Ammon's horn (tissue), 1 donor: Measurements from ENCODE around the gene IL18R1.
"Not testable (repeated sequence)": the region's sequence is repeated elsewhere in the genome, so short reads cannot be mapped to it uniquely, and the experiment has no call there.

Source experiments
- DNase-seq: peaks from one replicate; pipeline ENCODE4 v3.0.0-alpha.2; 2016; ENCODE audit warnings: low spot score

Gene IL18R1, protein sequence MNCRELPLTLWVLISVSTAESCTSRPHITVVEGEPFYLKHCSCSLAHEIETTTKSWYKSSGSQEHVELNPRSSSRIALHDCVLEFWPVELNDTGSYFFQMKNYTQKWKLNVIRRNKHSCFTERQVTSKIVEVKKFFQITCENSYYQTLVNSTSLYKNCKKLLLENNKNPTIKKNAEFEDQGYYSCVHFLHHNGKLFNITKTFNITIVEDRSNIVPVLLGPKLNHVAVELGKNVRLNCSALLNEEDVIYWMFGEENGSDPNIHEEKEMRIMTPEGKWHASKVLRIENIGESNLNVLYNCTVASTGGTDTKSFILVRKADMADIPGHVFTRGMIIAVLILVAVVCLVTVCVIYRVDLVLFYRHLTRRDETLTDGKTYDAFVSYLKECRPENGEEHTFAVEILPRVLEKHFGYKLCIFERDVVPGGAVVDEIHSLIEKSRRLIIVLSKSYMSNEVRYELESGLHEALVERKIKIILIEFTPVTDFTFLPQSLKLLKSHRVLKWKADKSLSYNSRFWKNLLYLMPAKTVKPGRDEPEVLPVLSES

DNA sequence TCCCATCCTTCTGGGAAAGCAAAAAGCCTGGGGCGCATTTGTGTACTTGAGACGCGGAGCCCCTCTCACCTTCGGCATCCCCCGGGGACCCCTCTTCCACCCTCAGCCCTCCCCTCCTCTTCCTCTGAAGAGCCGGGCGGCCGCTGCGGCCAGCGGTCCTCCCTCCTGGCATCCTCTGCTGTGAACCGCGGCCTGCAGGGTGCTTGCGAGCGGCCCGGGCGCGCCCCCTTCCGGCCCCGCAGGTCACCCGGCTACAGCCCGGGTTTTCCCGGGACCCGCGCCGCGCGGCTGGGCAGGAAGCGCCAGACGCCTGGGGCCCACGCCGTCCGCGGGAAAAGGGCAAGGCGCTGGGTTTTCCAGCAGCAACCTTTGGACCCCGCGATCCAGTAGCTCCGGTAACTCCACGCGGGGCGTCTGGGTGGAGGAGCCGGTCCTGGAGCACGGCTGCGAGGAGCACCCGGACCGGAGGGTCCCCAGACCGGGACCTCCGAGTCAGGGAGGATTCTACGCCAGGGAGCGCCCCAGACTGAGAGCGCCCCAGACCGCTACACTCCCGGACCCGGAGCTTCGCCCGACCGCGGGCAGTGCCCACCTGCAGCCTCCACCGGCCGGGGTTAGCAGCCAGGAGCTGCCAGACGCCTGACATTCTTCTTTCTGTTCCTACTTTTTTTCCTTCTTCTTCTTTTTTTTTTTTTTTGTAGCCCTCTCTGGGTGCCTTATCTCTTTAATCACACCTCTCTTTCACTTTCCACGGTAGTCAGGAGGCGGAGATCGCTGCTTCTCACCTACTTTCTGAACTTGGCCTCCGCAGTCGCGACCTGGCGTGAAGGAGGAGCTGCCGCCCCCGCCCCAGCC, at the start of gene IL18R1:
IL18R1 (plus strand) TSS at position 271 of the 855 bp plus-strand sequence. CDS start 6,865 bp downstream, outside the sequence.
- DNase-seq = peak; percentile 76

DNA sequence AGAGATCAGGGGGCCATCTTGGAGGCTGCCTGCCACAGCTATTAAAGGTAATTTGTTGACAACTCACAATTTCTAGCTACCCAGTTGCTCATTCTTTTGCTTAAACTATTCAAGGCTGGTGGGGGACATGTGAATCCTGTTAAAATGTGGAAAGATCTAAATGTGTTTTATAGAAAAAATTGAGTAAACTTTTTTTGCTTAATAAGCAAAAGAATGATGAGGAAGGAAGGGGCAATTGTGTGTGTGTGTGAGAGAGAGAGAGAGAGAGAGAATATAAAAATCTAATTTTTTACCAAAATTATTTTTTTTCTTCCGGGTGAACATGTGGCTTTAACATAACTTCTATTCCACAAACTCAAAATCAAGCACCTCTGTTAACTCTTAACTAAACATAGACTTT, 49.5 kb upstream of the IL18R1 start:
- DNase-seq = no peak

DNA sequence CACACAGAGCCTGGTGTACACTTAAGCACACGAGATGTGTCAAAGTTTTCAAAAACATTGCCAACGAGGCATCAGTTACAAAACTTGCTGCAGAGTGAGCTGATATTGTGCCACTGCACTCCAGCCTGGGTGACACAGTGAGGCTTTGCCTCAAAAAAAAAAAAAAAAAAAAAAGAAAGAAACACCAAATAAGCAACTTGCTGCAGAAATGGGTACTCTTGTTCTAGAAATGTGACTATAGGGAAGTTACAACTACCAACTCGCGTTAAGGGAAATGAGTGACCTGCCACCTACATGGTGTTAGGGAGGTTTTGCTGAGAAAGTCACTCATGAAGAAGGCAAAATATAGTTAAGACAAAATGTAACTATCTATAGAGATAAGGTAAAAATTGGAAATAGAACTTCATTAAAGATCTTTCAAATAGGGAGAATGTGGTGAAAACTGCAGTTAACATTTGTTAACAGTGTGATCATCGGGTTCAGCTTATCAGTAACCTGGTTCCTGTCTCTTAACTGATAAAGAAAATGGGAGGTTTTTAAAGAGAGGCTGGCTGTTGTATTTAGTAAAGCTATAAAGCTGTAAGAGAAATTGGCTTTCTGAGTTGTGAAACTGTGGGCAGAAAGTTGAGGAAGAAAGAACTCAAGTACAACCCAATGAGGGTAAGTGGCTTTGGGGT, 44.5 kb upstream of the IL18R1 start, which contains the start of gene IL1RL1:
IL1RL1 (plus strand) TSS at position 600 of the 677 bp plus-strand sequence. CDS start 26,702 bp downstream, outside the sequence.
- no peak for DNase-seq

DNA sequence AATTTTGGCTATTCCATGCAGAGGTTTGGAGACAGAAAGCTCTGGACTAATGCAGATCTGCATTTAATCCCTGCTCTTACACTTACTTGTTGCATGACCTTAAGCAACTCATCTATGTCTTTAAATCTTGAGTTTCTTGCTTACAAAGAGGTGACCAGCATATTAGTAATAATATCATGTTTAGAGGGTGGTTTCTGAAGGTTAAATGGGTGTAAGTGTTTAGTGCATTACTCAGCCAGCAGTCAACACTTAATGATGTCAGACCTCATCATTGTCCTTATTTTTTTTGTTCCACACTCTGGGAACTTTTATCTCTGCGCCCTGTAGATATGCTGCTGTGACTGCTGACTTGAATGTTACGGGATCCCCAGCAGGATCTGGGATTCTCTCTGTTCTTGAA, 42.6 kb upstream of the IL18R1 start:
- DNase-seq = no peak

DNA sequence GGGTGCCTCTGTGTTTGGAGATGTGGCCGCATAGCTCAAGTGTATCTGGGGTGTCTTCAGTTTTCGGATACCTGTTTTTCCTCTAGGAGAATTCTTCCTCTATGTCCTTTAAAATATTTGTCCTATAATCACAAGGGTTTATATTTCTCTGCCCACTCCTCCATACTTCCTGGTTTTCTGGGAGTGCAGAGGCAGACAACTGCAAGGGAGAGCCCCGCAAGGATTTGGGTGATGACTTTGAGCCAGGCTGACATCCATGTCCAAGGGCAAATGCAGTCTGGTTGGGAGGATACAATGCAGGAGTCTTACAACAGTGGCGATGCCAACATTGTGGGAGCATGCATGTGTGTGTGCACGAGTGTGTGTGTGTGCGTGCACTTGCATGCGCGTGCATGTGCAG, 42.1 kb upstream of the IL18R1 start:
- no peak for DNase-seq

DNA sequence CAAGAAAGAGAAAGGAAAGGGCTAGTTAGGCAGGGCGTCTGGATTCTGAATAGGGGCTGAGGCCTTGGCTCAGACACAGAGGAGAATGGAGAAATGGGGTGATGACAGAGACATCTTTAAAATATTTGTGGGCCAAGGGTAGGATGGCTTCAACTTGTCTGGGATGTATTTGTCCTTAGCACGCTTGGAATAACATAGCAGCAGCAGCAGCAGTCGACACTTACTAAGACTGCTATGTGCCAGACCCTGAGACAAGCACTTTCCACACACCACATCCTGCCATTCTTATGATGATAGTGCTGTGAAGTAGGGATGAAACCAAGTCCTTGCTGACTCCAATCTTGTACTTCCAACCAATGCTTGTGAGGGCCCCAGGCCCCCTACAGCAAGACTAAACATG, 41.6 kb upstream of the IL18R1 start:
- DNase-seq = no peak

DNA sequence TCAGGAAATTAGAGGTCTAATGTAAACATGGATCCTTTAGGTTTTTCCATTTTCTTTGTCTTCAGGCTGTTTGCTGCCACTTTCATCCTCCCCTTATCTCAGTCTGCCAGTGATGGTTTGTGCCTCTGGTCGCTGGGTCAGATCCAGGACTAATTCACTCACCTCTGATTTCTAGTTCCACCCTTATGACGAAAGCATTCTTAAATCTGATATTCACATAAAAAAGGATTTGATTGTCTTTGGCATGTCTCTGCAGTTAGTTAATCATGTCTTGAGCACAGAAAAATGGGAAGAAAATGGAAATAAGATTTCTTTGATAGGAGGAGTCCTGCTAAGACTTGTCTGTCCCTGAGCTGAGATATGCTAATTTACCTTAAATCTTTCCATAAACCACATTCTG, 39.7 kb upstream of the IL18R1 start:
- DNase-seq = no peak

DNA sequence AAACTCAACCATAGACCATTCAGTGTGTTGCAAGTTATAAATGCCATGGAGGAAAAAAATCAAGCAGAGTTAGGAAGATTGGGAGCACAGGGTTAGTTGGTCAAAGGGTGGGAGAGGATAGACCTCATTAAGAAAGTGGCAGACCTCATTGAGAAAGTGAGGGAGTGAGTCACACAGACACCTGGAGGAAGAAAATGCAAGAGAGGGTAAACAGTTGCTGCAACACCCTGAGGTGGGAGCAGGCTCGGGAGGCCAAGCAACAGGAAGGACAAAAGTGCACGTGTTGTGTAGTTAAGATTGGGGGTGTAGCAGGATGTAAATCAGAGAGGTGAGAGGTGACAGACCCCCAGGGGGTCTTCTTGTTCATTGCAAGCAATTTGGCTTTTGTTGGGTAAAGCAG, 37.9 kb upstream of the IL18R1 start:
- DNase-seq = no peak

DNA sequence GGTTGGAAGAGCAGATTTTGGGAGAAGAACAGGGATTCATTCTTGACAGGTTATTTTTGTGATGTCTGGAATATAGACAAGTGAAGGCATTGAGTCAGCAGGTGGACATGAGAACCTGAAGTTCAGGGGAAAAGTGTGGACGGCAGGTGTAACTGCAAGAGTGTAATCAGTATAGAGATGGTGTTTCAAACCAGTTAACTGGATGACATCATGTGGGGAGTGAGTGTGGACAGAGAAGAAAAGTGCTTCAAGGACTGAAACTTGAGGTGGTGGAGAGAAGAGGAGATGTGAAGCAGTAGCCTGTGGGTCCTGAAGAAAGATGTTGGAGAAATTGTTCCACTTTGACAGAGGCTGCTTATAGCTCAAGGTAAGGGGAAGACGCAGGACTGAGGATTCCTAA, 37.2 kb upstream of the IL18R1 start:
- DNase-seq = no peak

DNA sequence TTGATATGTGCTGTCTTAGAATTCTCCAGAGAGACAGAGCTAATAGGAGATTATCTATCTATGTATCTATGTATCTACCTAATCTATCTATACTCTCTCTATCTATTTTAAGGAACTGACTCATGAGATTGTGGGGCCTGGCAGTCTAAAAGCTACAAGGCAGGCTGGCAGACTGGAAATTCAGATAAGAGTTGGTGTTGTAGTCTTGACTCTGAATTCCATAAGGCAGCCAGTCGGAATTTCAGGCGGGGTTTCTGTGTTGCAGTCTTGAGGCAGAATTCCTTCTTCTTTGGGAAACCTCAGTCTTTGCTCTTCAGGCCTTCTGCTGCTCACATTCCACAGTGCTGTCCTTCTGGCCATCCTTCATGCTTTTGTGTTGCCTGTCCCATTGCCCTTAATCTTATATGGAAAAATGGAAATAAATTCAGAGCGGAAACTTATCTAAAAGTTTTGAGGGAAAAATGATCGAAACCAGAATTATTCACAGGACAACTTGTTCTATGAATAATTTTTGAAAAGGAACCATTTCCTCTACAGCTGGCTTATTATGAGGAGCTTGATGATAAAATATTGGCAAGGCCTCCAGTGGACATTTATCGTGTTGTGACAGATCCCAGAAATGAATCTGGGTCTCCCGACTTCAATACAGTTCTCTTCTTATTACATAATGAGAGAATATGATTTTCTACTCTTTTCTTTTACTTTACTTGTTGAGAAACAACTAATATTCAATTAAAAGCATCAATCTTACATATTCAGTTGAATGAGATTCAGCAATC, 33.5 kb upstream of the IL18R1 start:
- no peak for DNase-seq

DNA sequence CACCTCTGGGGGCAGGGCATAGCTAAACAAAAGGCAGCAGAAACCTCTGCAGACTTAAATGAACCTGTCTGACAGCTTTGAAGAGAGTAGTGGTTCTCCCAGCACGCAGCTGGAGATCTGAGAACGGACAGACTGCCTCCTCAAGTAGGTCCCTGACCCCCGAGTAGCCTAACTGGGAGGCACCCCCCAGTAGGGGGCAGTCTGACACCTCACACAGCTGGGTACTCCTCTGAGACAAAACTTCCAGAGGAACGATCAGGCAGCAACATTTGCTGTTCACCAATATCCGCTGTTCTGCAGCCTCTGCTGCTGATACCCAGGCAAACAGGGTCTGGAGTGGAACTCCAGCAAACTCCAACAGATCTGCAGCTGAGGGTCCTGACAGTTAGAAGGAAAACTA, 30.7 kb upstream of the IL18R1 start:
- not testable (repeated sequence) for DNase-seq

DNA sequence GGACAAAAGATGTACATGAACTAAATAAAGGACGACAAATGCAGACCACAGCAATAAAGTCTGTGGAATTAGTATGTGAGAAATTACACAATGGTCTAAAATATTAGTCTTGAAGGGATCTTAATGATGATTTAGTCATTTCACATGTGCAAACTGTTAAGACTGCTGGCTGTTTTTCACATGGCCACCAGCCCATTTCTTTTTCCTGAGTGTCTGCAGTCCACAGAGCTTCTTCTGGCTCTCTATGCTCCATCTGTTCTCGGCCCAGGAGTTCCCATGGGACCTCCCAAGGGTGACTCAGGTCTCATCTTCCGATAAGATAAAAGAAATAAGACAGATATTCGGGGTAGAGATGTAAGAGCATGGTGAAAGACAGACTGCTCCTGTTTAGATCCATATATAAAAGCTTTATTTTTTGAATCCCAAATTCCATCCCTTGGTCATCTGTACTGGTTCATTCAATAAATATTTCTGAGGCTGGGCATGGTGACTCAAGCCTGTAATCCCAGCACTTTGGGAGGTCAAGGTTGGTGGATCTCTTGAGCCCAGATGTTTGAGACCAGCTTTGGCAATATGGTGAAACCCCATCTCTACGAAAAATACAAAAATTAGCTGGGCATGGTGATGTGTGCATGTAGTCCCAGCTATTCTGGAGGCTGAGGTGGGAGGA, 24.1 kb upstream of the IL18R1 start:
- DNase-seq = no peak

DNA sequence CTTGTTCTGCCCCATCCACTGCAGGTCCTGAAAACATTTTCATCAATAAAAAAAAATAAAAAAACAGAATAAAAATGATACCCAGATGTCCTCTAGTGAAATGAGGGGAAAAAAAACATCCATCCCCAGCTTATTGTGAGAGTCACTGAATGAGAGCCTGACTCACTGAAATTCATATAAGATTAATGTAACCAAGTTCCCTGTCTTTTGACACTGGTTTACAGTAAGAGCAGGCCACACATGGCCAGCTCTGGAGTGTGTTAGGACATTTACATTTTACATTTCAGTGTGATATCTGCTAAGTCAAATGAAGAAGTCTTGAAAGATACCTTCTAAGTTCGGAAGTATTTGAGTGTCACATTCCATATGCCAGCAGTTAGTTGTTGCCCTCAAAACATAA, 21.1 kb upstream of the IL18R1 start:
- no peak for DNase-seq

DNA sequence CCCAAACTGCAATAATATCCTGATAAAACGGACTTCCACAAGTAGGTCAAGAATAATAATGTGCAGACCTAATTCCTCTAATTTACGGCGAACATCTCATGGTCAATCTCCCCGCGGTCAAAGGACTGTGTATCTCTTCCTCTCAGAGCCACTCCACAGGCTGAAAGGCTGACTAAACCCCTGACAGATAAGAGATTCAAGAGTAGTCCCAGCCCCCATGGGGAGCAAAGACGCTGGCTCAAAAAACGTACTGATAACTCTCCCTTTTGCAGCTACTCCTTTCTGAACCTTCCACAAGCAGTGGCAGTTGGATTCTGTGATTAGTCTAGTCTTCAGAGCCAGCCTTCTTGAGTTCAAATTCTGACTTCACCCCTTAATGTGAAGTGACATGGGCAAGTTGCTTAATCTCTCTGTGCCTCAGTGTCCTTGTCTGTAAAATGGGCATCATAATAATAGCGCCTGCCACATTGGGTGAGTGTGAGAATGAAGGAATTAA, 19.7 kb upstream of the IL18R1 start:
- DNase-seq = no peak

DNA sequence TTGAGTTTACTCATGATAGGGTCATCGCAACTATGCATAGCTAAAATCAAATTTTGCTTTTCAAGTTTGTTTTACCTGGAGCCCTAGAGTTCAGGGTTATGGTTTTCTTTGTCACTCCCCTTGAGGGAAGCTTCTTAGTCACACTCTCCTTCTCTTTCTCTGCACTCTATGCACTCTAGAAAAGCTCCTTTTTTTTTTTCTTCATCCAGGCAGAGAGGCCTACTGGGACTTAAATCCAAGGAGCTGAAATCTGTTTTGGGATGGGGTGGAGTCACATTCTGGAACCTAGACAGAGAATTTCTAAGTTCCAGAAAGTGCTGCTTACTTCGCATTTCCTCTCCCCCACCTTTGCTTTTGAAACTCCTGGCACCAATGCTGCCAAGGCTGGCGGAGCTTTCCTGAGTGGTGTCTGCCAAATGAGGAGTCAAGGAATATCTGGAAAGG, 19.1 kb upstream of the IL18R1 start:
- DNase-seq = no peak

DNA sequence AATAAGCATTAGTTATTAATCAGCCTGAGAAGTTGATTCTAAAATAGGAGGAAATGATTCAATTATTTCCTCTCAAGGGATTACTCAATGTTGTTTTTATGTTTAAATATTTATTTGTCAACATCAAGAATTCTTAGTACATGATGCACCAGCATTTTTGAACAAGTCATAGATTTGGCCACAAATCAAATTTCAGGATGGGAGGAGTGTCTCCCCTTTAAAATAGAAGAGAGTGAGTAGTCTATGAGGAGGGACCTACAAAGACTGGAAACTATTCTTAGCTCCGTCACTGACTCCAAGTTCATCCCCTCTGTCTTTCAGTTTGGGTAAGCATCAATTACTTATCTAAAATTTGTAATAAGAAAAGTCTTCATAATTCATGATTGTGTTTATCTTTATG, 18.6 kb upstream of the IL18R1 start:
- DNase-seq = no peak

DNA sequence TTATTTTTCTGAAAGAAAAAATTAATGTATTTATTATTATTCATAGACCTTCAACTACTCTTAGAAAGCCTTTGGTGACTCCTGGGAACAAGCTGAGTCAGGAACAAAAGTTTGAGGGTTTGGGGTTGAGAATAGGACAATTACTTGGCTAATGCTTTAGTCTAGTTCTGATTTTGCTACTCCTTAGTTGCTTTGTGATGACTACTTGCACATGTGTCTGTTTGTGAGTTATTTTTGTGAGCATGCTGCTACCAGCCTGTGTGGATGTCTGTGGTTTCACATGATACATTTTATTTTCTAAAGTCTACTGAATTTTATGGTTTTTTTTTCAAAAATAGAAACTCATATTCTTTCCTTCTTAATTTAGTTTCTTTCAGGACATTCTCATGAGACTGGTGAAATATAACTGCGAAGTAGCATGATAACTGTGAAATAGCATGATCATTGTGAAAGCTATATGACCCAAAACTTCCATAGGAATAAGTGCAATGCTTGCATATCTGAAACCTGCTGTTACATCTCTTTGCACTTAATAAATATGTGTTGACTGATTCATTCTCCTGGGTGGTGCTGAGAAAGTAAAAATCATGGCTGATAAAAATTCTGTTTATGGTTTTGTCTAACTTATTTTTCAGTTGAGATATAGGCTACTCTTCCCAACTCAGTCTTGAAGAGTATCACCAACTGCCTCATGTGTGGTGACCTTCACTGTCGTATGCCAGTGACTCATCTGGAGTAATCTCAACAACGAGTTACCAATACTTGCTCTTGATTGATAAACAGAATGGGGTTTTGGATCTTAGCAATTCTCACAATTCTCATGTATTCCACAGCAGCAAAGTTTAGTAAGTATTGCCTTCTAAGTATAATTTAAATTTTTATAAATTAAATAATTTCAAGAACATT, 17.9 kb upstream of the IL18R1 start:
- DNase-seq = no peak

DNA sequence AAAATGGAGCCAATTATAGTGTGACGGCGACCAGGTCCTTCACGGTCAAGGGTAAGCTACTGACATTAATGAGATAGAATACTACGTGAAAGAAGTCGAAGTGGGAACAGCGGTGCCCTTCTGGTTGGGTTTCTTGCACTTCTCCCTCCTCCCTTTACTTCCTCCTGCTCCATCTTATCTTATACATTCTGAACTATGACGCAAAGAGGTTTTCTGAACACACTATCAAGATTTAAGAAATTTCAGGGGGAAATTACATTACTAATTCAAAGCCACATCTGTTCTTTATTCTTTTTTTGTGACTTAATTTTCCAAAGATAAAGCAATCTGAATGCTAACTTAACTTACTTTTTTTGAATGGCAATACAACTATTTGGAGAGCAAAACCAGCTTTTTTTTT, 14.8 kb upstream of the IL18R1 start:
- no peak for DNase-seq

DNA sequence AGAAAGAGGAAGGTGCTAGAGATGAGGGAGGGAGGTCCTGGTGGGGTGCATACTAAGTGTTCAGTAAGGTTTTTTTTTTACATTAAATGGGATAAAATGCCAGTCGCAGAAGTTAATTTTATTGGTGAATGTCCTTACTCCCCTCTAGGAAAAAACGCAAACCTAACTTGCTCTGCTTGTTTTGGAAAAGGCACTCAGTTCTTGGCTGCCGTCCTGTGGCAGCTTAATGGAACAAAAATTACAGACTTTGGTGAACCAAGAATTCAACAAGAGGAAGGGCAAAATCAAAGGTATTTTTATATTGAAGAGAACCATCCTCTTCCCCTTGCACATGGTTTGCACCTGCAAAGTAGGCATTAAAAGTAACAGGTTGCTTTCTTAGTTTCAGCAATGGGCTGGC, 12.7 kb upstream of the IL18R1 start:
- DNase-seq = no peak

DNA sequence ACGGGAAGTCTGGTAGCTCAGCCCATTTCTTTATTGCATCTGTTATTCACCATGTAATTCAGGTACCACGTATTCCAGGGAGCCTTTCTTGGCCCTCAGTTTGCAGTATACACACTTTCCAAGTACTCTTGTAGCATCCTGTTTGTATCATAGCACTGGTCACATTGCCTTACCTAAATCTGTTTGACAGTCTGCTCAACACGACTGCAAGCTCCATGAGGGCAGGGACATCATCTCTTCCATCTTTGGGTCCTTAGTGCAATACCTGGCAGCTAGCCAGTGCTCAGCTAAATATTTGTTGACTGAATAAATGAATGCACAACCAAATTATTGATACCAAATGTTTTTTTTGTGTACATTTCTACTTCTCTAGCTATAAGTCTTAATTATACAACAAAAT, 11.2 kb upstream of the IL18R1 start:
- no peak for DNase-seq
